K562 (cell line): Measurements from ENCODE around the gene TOM1L2. TPM values are rescaled to one million over a fixed set of nuclear protein-coding genes. Genes with fewer than 3 reads are reported as not detected.

Source experiments
- BRD9 ChIP-seq: fragments of 450-650 bp; IDR thresholded peaks from 2 replicates; pipeline ENCODE4 v1.6.1; 2018; ENCODE audit warnings: low read depth; ENCODE audit not compliant: partially characterized antibody
- DNMT1 ChIP-seq: fragments of 450-650 bp; IDR thresholded peaks from 2 replicates; pipeline ENCODE4 v1.6.1; 2016; ENCODE audit warnings: antibody characterized with exemption, mild to moderate bottlenecking
- NRF1 ChIP-seq, 2 experiments: fragments of 450-650 bp; IDR thresholded peaks in 1 of 2; conservative IDR thresholded peaks in 1 of 2; 2 replicates each; pipeline ENCODE4 v1.6.1; 2014; ENCODE audit warnings: mild to moderate bottlenecking in 2 of 2
- YY1 ChIP-seq, 3 experiments: IDR thresholded peaks; 2 replicates each; pipeline ENCODE4 v1.6.1; 2011; ENCODE audit warnings: low read length in 2 of 3, mild to moderate bottlenecking in 2 of 3, moderate library complexity in 2 of 3, borderline replicate concordance in 1 of 3, control low read depth in 1 of 3, low read depth in 1 of 3; ENCODE audit not compliant: insufficient read depth in 3 of 3, insufficient replicate concordance in 2 of 3, control insufficient read depth in 1 of 3, insufficient read length in 1 of 3; ENCODE audit errors: extremely low read depth in 1 of 3
- ZNF583 ChIP-seq: fragments of 250-450 bp; sonication (Bioruptor Pico); IDR thresholded peaks from 2 replicates; pipeline ENCODE4 v1.4.0; 2020
- polyA plus RNA-seq, 8 experiments: library from polyadenylated mRNA; depleted of rRNA in 4 of 8; stranded (reverse) in 5 of 8; unstranded in 3 of 8; fragments of >200 nt; fragmentation: Nextera tagmentation in 2 of 8; fragmentation: Illumina TruSeq in 1 of 8; extraction: Ambion mirVana in 2 of 8; extraction: Trizol in 1 of 8; gene quantifications; 2 replicates each; pipeline versions ENCODE4 v1.2.1 to v1.2.3, GENCODE V29; 2011 to 2014; ENCODE audit warnings: inconsistent platforms in 1 of 8, missing spikeins in 1 of 8
- total RNA-seq, 7 experiments: library from RNA; depleted of rRNA in 6 of 7; stranded (reverse); fragments of >200 nt in 6 of 7; fragmentation: Illumina TruSeq in 2 of 7; extraction: Trizol in 2 of 7; gene quantifications; 2 replicates each; pipeline versions ENCODE4 v1.2.1 to v1.2.3, GENCODE V29; 2011 to 2021; ENCODE audit warnings: low replicate concordance in 1 of 7
- TF ChIP-seq, protein P1 (sequence below): fragments of 200-800 bp; sonication (Bioruptor generic); IDR thresholded peaks from 2 replicates; pipeline ENCODE4 v1.6.1; 2016; ENCODE audit warnings: missing genetic modification characterization, missing compliant biosample characterization
- TF ChIP-seq, protein P2 (sequence below): fragments of 450-650 bp; formaldehyde crosslinking; conservative IDR thresholded peaks from 2 replicates; pipeline ENCODE4 v1.4.0; 2022; ENCODE audit warnings: mild to moderate bottlenecking, missing genetic modification characterization

TOM1L2 gene
- total and polyA plus RNA-seq, 9 of the 15 experiments (the other 6 are each of a cell fraction or from before 2014, with no cell fraction given): 0.07 to 6.0 (median 2.5) TPM

DNA sequence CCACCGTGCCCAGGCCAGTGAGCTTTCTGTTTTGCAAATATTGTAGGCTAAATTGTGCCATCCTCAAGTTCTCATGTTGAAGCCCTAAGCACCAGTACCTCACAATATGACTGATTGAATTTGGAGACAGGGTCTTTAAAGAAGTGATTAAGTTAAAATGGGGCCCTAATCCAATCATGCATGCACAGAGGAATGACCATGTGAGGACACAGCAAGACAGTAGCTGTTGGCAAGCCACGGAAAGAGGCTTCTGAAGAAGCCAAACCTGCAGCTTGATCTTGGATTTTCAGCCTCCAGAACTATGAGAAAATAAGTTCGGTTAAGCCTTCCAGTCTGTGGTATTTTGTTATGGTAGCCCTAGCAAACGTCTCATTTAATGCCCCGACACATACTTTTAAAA is 24.9 kb downstream of the TOM1L2 start (continued):
- TF ChIP-seq, protein P1, sequence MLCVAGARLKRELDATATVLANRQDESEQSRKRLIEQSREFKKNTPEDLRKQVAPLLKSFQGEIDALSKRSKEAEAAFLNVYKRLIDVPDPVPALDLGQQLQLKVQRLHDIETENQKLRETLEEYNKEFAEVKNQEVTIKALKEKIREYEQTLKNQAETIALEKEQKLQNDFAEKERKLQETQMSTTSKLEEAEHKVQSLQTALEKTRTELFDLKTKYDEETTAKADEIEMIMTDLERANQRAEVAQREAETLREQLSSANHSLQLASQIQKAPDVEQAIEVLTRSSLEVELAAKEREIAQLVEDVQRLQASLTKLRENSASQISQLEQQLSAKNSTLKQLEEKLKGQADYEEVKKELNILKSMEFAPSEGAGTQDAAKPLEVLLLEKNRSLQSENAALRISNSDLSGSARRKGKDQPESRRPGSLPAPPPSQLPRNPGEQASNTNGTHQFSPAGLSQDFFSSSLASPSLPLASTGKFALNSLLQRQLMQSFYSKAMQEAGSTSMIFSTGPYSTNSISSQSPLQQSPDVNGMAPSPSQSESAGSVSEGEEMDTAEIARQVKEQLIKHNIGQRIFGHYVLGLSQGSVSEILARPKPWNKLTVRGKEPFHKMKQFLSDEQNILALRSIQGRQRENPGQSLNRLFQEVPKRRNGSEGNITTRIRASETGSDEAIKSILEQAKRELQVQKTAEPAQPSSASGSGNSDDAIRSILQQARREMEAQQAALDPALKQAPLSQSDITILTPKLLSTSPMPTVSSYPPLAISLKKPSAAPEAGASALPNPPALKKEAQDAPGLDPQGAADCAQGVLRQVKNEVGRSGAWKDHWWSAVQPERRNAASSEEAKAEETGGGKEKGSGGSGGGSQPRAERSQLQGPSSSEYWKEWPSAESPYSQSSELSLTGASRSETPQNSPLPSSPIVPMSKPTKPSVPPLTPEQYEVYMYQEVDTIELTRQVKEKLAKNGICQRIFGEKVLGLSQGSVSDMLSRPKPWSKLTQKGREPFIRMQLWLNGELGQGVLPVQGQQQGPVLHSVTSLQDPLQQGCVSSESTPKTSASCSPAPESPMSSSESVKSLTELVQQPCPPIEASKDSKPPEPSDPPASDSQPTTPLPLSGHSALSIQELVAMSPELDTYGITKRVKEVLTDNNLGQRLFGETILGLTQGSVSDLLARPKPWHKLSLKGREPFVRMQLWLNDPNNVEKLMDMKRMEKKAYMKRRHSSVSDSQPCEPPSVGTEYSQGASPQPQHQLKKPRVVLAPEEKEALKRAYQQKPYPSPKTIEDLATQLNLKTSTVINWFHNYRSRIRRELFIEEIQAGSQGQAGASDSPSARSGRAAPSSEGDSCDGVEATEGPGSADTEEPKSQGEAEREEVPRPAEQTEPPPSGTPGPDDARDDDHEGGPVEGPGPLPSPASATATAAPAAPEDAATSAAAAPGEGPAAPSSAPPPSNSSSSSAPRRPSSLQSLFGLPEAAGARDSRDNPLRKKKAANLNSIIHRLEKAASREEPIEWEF (CRISPR knock-in tag): no peak
- TF ChIP-seq ZNF583 (CRISPR knock-in tag): no peak
- TF ChIP-seq YY1 (IDR thresholded peaks at IDR 0.05; ENCODE audit: borderline replicate concordance in 1 of 3, control insufficient read depth in 1 of 3, extremely low read depth in 1 of 3, insufficient read depth in 3 of 3, insufficient read length in 1 of 3, insufficient replicate concordance in 2 of 3, low read depth in 1 of 3, low read length in 2 of 3): no peak
- TF ChIP-seq DNMT1: no peak
- no peak for TF ChIP-seq NRF1 (conservative IDR thresholded peaks at IDR 0.05 in 1 of 2, IDR thresholded peaks at IDR 0.05 in 1 of 2)
- TF ChIP-seq, protein P2, sequence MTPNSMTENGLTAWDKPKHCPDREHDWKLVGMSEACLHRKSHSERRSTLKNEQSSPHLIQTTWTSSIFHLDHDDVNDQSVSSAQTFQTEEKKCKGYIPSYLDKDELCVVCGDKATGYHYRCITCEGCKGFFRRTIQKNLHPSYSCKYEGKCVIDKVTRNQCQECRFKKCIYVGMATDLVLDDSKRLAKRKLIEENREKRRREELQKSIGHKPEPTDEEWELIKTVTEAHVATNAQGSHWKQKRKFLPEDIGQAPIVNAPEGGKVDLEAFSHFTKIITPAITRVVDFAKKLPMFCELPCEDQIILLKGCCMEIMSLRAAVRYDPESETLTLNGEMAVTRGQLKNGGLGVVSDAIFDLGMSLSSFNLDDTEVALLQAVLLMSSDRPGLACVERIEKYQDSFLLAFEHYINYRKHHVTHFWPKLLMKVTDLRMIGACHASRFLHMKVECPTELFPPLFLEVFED (CRISPR knock-in tag): no peak
- no peak for TF ChIP-seq BRD9
